ENCODE measurements around the gene ITGA1.

The ITGA1 gene

GRCh38 chr5:52977264-52977897 lies 189.7 kb downstream of the ITGA1 start:
- Histone ChIP-seq H3K9me3 (ENCODE audit: control insufficient read depth, low read length) (no peaks in the 10 kb centered on the region), H3K4me1 (no peaks in the 10 kb centered on the region), H3K27ac (no peak overlapping the region), H3K27me3 (ENCODE audit: control insufficient read depth, insufficient read depth, low read length) (no peaks in the 10 kb centered on the region), H3K9ac (no peak overlapping the region), H3K36me3 (ENCODE audit: control insufficient read depth, insufficient read depth, low read length) (no peaks in the 10 kb centered on the region), H3K4me3 (ENCODE audit: low read depth, low read length) (no peak overlapping the region), H2AFZ (no peak overlapping the region), H3K4me2 (ENCODE audit: low read length) (no peak overlapping the region), H3K79me2 (no peaks in the 10 kb centered on the region)
- TF ChIP-seq CTCF (IDR thresholded peaks at IDR 0.05): no peak

GRCh38 chr5:52981507-52981906 lies 193.8 kb downstream of the ITGA1 start:
- Histone ChIP-seq H3K9ac (no peak overlapping the region), H3K27me3 (ENCODE audit: control insufficient read depth, insufficient read depth, low read length) (no peaks in the 10 kb centered on the region), H3K79me2 (no peaks in the 10 kb centered on the region), H3K36me3 (ENCODE audit: control insufficient read depth, insufficient read depth, low read length) (no peaks in the 10 kb centered on the region), H3K9me3 (ENCODE audit: control insufficient read depth, low read length) (no peaks in the 10 kb centered on the region), H3K4me3 (ENCODE audit: low read depth, low read length) (no peak overlapping the region), H3K4me2 (ENCODE audit: low read length) (no peak overlapping the region), H3K27ac (no peak overlapping the region), H3K4me1 (no peaks in the 10 kb centered on the region), H2AFZ (no peak overlapping the region)
- TF ChIP-seq CTCF (IDR thresholded peaks at IDR 0.05): no peak

GRCh38 chr5:52983731-52984636 lies 196.3 kb downstream of the ITGA1 start:
- Histone ChIP-seq H3K4me2 (ENCODE audit: low read length) (no peak overlapping the region), H3K4me1 (peaks cover 6% of the 10 kb centered on the region), H3K9me3 (ENCODE audit: control insufficient read depth, low read length) (no peaks in the 10 kb centered on the region), H3K27ac (no peak overlapping the region), H3K4me3 (ENCODE audit: low read depth, low read length) (no peak overlapping the region), H3K27me3 (ENCODE audit: control insufficient read depth, insufficient read depth, low read length) (no peaks in the 10 kb centered on the region), H3K36me3 (ENCODE audit: control insufficient read depth, insufficient read depth, low read length) (no peaks in the 10 kb centered on the region), H3K9ac (no peak overlapping the region), H3K79me2 (no peaks in the 10 kb centered on the region), H2AFZ (no peak overlapping the region)
- TF ChIP-seq CTCF (IDR thresholded peaks at IDR 0.05): no peak

- Histone ChIP-seq H3K4me2 (ENCODE audit: low read length) (no peak overlapping the region), H3K79me2 (no peaks in the 10 kb centered on the region), H3K9ac (no peak overlapping the region), H3K36me3 (ENCODE audit: control insufficient read depth, insufficient read depth, low read length) (no peaks in the 10 kb centered on the region), H3K4me3 (ENCODE audit: low read depth, low read length) (no peak overlapping the region), H3K27me3 (ENCODE audit: control insufficient read depth, insufficient read depth, low read length) (no peaks in the 10 kb centered on the region), H3K9me3 (ENCODE audit: control insufficient read depth, low read length) (no peaks in the 10 kb centered on the region), H3K4me1 (peaks cover 6% of the 10 kb centered on the region), H2AFZ (no peak overlapping the region), H3K27ac (no peak overlapping the region)
- TF ChIP-seq CTCF (IDR thresholded peaks at IDR 0.05): no peak
Measured at GRCh38 chr5:52985306-52985705, 197.6 kb downstream of the ITGA1 start.
